Measurements from ENCODE around the gene RUBCN.
"Not testable (repeated sequence)": the region's sequence is repeated elsewhere in the genome, so short reads cannot be mapped to it uniquely, and the experiment has no call there.

GRCh38 chr3:197657541-197658292 is 79.0 kb downstream of the RUBCN start:
- not testable (repeated sequence) for TF ChIP-seq TSHZ2 (CRISPR knock-in tag; IDR thresholded peaks at IDR 0.05); RARB (CRISPR knock-in tag; IDR thresholded peaks at IDR 0.05); BACH2 (CRISPR knock-in tag; IDR thresholded peaks at IDR 0.05; ENCODE audit: borderline replicate concordance); ZFP3 (CRISPR knock-in tag; IDR thresholded peaks at IDR 0.05); CSRNP3 (CRISPR knock-in tag; IDR thresholded peaks at IDR 0.05); OSR1 (CRISPR knock-in tag; IDR thresholded peaks at IDR 0.05); ZNF70 (CRISPR knock-in tag; IDR thresholded peaks at IDR 0.05); SNAI2 (CRISPR knock-in tag; IDR thresholded peaks at IDR 0.05); CREB5 (CRISPR knock-in tag; IDR thresholded peaks at IDR 0.05; ENCODE audit: low read depth); ZC3H10 (CRISPR knock-in tag; IDR thresholded peaks at IDR 0.05)
